ENCODE measurements around the gene ST6GALNAC4. TPM values are rescaled to one million over a fixed set of nuclear protein-coding genes. Genes with fewer than 3 reads are reported as not detected.

The ST6GALNAC4 gene
- total RNA-seq, 1 experiment from 2014 or later, result 15.4 TPM

DNA sequence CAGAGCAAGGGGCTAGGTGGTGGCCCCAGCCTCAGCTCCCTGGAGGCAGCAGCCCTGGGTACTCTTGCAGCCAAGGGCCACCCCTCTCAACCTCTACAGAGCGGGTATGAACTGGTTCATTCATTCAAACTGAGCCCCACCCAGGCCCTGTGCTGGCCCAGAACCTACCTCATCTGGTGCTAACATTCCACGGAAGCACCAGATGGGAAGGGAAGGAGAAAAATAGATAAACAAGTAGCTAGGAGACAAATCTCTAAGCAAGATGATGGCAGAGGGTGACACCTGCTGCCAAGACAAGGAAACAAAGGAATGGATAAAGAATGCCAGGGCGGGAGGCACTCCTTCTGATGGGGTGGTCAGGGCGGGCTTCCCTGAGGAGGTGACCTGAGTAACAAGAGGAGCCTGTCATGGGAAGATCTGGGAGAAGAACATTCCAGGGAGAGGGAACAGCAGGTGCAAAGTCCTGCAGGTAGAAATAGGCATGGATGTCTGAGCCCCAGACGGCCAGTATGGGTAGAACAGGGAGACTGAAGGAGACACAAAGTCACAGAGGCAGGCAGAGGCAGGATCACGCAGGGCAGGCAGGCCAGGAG, 6.1 kb downstream of the ST6GALNAC4 start:
- DNase-seq, result no peak
- no CpG with 5 or more reads among the region's 6 CpGs for WGBS (ENCODE audit: extremely low coverage, insufficient read length, low lambda C conversion rate)
- Histone ChIP-seq H3K23me2 (ENCODE audit: insufficient read length, low read depth, low read length, poor library complexity, severe bottlenecking) (no peaks in the 10 kb centered on the region), H3K14ac (ENCODE audit: insufficient read depth, low read length) (no peak overlapping the region), H2BK5ac (ENCODE audit: insufficient read length, low read length) (no peak overlapping the region), H3K27ac (ENCODE audit: insufficient read length, low read depth, low read length) (no peak overlapping the region), H3K9ac (ENCODE audit: extremely low read depth, insufficient read length, low read length) (no peak overlapping the region), H2BK12ac (ENCODE audit: insufficient read length, low read depth, low read length) (no peak overlapping the region), H4K91ac (ENCODE audit: insufficient read length, low read depth, low read length) (no peak overlapping the region), H2AFZ (ENCODE audit: low read length) (no peak overlapping the region), H3K79me2 (ENCODE audit: insufficient read depth, low read length) (no peaks in the 10 kb centered on the region), H3K4me1 (ENCODE audit: insufficient read depth, low read length) (no peaks in the 10 kb centered on the region), H4K8ac (replicated peaks; ENCODE audit: insufficient read length, low read depth, low read length) (no peak overlapping the region), H4K20me1 (ENCODE audit: control insufficient read depth, insufficient read depth, insufficient read length) (no peaks in the 10 kb centered on the region), H3K9me3 (ENCODE audit: control insufficient read depth, low read depth, low read length) (no peaks in the 10 kb centered on the region), H4K5ac (ENCODE audit: insufficient read length, low read depth, low read length) (no peak overlapping the region), H3K18ac (ENCODE audit: insufficient read length, low read depth, low read length) (no peak overlapping the region), H3K4ac (ENCODE audit: low read depth, low read length) (no peak overlapping the region), H3K23ac (ENCODE audit: insufficient read length, low read depth, low read length) (no peak overlapping the region), H2BK20ac (ENCODE audit: low read depth, low read length, poor library complexity, severe bottlenecking) (no peak overlapping the region), H3K4me2 (ENCODE audit: insufficient read depth, insufficient read length, low read length) (no peak overlapping the region), H3K56ac (ENCODE audit: insufficient read length, low read depth, low read length) (no peak overlapping the region), H2BK120ac (ENCODE audit: low read depth, low read length, poor library complexity, severe bottlenecking) (no peak overlapping the region), H3K79me1 (ENCODE audit: insufficient read depth, low read depth, low read length, poor library complexity, severe bottlenecking) (no peaks in the 10 kb centered on the region), H3K27me3 (ENCODE audit: insufficient read depth, low read length) (no peaks in the 10 kb centered on the region), H2BK15ac (ENCODE audit: low read depth, low read length) (no peak overlapping the region), H3T11ph (ENCODE audit: low read length) (no peak overlapping the region), H2AK5ac (ENCODE audit: insufficient read length, low read length) (no peak overlapping the region)
- TF ChIP-seq, protein P1, sequence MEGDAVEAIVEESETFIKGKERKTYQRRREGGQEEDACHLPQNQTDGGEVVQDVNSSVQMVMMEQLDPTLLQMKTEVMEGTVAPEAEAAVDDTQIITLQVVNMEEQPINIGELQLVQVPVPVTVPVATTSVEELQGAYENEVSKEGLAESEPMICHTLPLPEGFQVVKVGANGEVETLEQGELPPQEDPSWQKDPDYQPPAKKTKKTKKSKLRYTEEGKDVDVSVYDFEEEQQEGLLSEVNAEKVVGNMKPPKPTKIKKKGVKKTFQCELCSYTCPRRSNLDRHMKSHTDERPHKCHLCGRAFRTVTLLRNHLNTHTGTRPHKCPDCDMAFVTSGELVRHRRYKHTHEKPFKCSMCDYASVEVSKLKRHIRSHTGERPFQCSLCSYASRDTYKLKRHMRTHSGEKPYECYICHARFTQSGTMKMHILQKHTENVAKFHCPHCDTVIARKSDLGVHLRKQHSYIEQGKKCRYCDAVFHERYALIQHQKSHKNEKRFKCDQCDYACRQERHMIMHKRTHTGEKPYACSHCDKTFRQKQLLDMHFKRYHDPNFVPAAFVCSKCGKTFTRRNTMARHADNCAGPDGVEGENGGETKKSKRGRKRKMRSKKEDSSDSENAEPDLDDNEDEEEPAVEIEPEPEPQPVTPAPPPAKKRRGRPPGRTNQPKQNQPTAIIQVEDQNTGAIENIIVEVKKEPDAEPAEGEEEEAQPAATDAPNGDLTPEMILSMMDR (conservative IDR thresholded peaks at IDR 0.05), result 0 out of 3 replicates have a peak, but pooled peaks have one; percentile 17
- Mint-ChIP-seq H3K36me3 (ENCODE audit: insufficient read depth in 1 of 3, low read depth in 3 of 3) (peaks cover 9 to 19% (median 9%) of the 10 kb centered on the region in 3 experiments), H3K4me3 (no peak overlapping the region), H3K27me3 (ENCODE audit: low read depth) (no peaks in the 10 kb centered on the region), H3K27ac (peak overlapping the region in 2 of 3 experiments; percentile 31 to 73; a peak in 4 of 7 replicates), H3K4me1 (peaks cover 0 to 6% of the 10 kb centered on the region in 2 experiments; a peak in 1 of 4 replicates), H3K9me3 (no peaks in the 10 kb centered on the region)

Data from H9 (cell line).